ENCODE results near the gene CIRBP.
A peak's percentile ranks its signal among the peaks of the same experiment; 100 is the strongest.
"Not testable (repeated sequence)": the region's sequence is repeated elsewhere in the genome, so short reads cannot be mapped to it uniquely, and the experiment has no call there.

Gene CIRBP

DNA sequence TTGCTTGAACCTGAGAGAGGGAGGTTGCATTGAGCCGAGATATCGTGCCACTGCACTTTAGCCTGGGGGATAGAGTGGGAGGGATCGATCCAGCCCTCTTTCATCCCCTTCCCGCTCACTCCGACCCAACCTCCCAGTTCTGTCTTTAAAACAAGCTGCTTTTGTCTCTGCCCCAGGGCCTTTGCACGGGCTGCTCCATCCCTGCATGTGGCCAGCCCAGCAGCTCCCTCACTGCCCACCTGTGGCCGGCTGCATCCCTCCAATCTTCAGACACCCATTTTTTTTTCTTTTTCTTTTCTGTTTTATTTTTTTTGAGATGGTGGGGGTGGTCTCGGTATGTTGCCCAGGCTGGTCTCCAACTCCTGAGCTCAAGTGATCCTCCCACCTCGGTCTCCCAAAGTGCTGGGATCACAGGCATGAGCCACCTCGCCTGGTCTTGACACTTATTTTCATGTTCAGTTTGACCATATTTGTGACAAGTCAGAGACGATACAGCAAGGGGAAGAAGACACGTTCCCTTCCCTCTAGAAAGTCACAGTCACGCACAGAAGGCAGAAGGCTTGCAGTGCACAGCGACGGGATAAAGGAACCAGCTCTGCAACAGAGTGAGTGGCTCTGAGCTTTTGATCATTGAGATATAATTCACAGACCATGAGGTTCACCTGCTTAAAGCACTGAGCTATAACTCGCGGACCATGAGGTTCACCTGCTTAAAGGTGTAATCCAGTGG is 48.3 kb downstream of the CIRBP start:
- Mint-ChIP-seq H3K4me1 (peaks cover 28% of the 10 kb centered on the region), H3K27me3 (ENCODE audit: low read depth, poor library complexity) (peaks cover 45% of the 10 kb centered on the region), H3K9me3 (no peaks in the 10 kb centered on the region), H3K36me3 (ENCODE audit: low read depth) (no peaks in the 10 kb centered on the region), H3K4me3 (peak overlapping the region; percentile 33), H3K27ac (no peak overlapping the region)
- no peak for TF ChIP-seq CTCF (IDR thresholded peaks at IDR 0.05)
- no peak for DNase-seq

DNA sequence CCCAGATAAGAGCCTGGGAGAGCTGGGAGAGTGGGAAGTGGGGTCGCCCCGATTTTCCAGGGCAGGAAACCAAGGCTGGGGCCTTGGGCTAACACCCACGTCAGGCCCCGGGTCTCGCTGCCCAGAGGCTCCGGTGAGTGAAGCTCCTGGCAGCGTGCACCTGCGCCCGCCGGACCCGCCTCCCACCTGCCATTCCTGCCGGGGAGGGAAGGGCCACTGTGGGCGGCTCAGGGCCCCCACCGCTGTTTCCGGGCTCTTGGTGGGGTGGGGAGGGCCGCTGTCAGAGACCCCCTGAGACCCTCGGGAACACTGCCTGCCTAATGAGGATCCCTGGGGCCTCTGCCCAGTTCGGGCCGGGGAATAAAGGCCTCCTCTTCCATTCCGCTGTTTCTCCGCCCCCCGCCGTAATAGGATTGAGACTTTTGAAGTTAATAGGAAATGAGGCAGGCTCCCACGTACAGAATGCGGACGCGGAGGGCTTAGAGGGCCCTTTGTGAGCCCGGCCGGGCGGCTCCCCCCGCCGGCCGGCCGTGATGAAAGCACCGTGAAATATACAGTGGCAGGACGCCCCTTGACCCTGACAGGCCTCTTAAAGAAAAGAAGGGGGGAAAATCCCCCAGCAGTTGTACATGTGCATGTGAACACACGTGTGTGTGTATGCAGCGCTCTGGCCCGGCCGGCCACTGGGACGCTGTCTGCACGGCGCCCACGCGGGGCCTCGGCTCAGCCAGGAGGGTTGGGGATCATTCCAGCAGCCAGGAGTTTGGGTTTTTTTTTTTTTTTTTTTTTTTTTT is 49.7 kb downstream of the CIRBP start:
- Mint-ChIP-seq H3K36me3 (ENCODE audit: low read depth) (no peaks in the 10 kb centered on the region), H3K4me1 (peaks cover 30% of the 10 kb centered on the region), H3K4me3 (no peak overlapping the region), H3K27ac (no peak overlapping the region), H3K27me3 (ENCODE audit: low read depth, poor library complexity) (peaks cover 43% of the 10 kb centered on the region), H3K9me3 (no peaks in the 10 kb centered on the region)
- DNase-seq, result peak; percentile 54
- no peak for TF ChIP-seq CTCF (IDR thresholded peaks at IDR 0.05)

GRCh38 chr19:1320282-1320650 is 51.1 kb downstream of the CIRBP start:
- H3K27ac Mint-ChIP-seq; H3K9me3 Mint-ChIP-seq; H3K36me3 Mint-ChIP-seq (ENCODE audit: low read depth); H3K4me3 Mint-ChIP-seq; DNase-seq: not testable (repeated sequence)
- Mint-ChIP-seq H3K27me3 (ENCODE audit: low read depth, poor library complexity) (peaks cover 33% of the 10 kb centered on the region), H3K4me1 (peaks cover 34% of the 10 kb centered on the region)

GRCh38 chr19:1321539-1321938 is 52.4 kb downstream of the CIRBP start:
- no peak for TF ChIP-seq CTCF (IDR thresholded peaks at IDR 0.05)
- Mint-ChIP-seq H3K27ac (no peak overlapping the region), H3K9me3 (no peaks in the 10 kb centered on the region), H3K4me3 (no peak overlapping the region), H3K36me3 (ENCODE audit: low read depth) (no peaks in the 10 kb centered on the region), H3K27me3 (ENCODE audit: low read depth, poor library complexity) (peaks cover 22% of the 10 kb centered on the region), H3K4me1 (peaks cover 34% of the 10 kb centered on the region)
- DNase-seq, result no peak

DNA sequence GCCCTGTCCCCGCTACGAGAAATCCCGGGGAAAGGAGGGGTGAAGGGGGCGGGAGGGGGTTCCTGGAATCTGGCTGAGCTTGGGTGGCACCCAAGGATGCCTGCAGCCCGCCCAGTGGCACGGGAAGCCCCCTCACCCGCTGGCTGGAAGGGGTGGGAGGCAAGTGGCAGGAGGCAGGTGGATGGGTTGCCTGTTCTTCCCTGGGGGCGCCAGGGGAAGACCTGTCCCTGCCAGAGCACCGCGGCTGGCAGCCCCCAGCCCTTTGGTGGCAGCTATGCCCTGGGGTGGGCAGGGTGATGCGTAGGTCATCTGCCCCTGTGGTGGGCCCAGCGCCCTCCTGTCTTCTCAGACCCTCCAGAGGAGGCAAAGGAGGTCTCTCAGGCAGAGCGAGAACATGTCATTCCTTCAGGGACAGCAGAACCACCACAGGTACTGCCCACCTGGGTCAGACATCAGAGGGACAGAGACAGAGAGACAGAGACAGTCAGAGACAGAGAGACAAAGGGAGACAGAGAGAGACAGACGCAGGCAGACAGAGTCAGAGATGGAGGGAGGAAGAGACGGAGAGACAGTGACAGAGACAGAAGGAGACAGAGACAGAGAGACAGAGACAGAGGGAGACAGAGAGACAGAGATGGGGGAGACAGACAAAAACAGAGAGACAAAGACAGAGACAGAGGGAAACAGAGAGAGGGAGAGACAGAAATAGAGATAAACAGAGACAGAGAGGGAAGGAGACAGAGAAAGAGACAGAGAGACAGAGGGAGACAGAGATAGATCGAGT is 53.3 kb downstream of the CIRBP start:
- peak overlapping the region; percentile 24 for H3K27ac Mint-ChIP-seq
- H3K36me3 Mint-ChIP-seq (ENCODE audit: low read depth), result no peaks in the 10 kb centered on the region
- H3K9me3 Mint-ChIP-seq, result no peaks in the 10 kb centered on the region
- DNase-seq, result no peak
- peaks cover 36% of the 10 kb centered on the region for H3K4me1 Mint-ChIP-seq
- peaks cover 13% of the 10 kb centered on the region for H3K27me3 Mint-ChIP-seq (ENCODE audit: low read depth, poor library complexity)
- no peak for TF ChIP-seq CTCF (IDR thresholded peaks at IDR 0.05)
- no peak overlapping the region for H3K4me3 Mint-ChIP-seq

DNA sequence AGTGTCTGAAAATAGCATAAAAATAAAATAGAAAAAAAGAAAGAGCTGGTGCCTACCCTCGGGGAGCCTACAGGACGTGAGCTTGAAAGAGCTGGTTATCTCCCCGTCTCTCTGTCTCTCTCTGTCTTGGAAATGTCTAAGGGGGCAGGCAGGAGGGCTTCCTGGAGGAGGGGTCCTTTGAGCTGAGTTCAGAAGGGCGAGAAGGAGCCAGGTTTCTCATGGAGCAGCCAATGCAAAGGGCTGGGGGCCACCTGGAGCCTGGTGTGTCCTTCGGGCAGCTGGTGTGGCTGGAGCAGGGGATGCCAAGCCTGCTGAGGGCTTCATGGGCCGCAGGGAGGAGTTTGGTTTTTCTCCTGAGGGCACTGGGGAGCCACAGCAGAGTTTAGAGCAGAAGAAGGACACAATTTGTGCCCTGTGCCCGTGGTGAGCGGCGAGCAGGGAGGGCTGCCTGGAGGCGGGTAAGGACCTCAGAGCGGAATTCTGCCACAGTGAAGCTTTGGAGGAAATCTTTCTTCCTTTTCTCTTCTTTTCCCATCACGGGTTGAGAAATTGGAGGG is 55.2 kb downstream of the CIRBP start:
- peak overlapping the region; percentile 32 for H3K27ac Mint-ChIP-seq
- no peaks in the 10 kb centered on the region for H3K36me3 Mint-ChIP-seq (ENCODE audit: low read depth)
- peaks cover 6% of the 10 kb centered on the region for H3K27me3 Mint-ChIP-seq (ENCODE audit: low read depth, poor library complexity)
- DNase-seq, result no peak
- no peak for TF ChIP-seq CTCF (IDR thresholded peaks at IDR 0.05)
- H3K9me3 Mint-ChIP-seq, result peaks cover 2% of the 10 kb centered on the region
- H3K4me1 Mint-ChIP-seq, result peaks cover 31% of the 10 kb centered on the region
- H3K4me3 Mint-ChIP-seq, result no peak overlapping the region
